ENCODE measurements around the gene PTX4. TPM values are rescaled to one million over a fixed set of nuclear protein-coding genes. Genes with fewer than 3 reads are reported as not detected.

PTX4 gene
- total RNA-seq, 1 donor from 2014 or later = not detected

DNA sequence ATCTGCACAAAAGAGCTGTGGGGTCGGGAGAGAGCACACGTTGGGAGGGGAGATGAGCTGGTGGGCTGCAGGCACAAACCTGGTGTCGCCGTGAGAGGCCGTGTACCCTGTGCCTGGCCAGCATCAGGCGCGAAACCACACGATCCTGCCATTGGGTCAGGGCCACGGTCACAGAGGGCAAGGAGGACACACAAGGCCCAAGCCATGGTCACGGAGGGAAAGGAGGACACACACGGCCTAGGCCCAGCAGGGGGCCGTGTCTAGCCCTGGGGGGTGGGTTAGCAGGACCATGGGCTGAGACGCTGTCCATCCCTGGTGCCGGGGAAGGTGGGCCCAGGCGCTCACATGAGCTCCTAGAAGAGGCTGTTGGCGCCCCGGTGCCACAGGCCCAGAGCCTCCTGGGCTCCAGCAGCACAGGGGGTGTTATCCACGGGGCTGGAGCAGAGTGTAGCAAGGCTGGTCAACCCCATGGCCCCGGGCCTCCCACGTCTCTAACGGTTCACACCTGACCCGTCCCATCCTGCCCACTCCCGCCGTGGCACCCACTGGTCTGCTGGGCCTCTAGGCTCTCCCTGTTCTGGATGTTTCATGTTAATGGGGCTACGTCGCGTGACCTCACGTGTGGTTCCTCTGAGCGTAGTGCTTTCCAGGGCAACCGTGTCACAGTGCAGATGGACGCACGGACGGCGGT lies 36.9 kb downstream of the PTX4 start:
- no peak overlapping the region for H3K4me3 Mint-ChIP-seq
- no peak for DNase-seq (ENCODE audit: extremely low spot score, unreplicated experiment)
- TF ChIP-seq, protein P1, sequence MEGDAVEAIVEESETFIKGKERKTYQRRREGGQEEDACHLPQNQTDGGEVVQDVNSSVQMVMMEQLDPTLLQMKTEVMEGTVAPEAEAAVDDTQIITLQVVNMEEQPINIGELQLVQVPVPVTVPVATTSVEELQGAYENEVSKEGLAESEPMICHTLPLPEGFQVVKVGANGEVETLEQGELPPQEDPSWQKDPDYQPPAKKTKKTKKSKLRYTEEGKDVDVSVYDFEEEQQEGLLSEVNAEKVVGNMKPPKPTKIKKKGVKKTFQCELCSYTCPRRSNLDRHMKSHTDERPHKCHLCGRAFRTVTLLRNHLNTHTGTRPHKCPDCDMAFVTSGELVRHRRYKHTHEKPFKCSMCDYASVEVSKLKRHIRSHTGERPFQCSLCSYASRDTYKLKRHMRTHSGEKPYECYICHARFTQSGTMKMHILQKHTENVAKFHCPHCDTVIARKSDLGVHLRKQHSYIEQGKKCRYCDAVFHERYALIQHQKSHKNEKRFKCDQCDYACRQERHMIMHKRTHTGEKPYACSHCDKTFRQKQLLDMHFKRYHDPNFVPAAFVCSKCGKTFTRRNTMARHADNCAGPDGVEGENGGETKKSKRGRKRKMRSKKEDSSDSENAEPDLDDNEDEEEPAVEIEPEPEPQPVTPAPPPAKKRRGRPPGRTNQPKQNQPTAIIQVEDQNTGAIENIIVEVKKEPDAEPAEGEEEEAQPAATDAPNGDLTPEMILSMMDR (conservative IDR thresholded peaks at IDR 0.05) = no peak
- no peaks in the 10 kb centered on the region for H3K4me1 Mint-ChIP-seq (ENCODE audit: unreplicated experiment)
- no peaks in the 10 kb centered on the region for H3K27me3 Mint-ChIP-seq
- no peaks in the 10 kb centered on the region for H3K9me3 Mint-ChIP-seq
- no peaks in the 10 kb centered on the region for H3K36me3 Mint-ChIP-seq
- no peak overlapping the region for H3K27ac Mint-ChIP-seq

DNA sequence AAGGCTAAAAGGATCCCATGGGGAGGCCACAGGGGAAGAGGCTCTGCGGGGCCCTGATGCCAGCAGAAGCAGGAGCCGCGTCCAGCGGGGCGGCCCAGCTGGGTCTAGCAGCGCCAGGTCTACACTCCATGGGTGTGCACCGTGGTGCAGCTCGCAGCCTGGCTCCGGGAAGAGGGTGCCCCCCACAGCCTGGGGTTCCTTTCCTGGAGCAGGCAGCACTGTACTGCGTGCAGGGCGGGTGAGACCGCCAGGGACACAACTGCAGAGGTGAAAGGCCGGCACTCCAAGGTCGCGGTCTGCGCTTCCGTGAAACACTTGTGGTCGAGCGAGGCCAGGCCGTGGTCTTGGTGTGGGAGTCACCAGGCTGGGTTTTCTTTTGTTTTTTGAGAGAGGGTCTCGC lies 37.9 kb downstream of the PTX4 start:
- TF ChIP-seq, protein P1 (conservative IDR thresholded peaks at IDR 0.05) = no peak
- Mint-ChIP-seq H3K27me3 (no peaks in the 10 kb centered on the region), H3K9me3 (no peaks in the 10 kb centered on the region), H3K4me1 (ENCODE audit: unreplicated experiment) (no peaks in the 10 kb centered on the region), H3K27ac (no peak overlapping the region), H3K4me3 (no peak overlapping the region), H3K36me3 (no peaks in the 10 kb centered on the region)
- no peak for DNase-seq (ENCODE audit: extremely low spot score, unreplicated experiment)

DNA sequence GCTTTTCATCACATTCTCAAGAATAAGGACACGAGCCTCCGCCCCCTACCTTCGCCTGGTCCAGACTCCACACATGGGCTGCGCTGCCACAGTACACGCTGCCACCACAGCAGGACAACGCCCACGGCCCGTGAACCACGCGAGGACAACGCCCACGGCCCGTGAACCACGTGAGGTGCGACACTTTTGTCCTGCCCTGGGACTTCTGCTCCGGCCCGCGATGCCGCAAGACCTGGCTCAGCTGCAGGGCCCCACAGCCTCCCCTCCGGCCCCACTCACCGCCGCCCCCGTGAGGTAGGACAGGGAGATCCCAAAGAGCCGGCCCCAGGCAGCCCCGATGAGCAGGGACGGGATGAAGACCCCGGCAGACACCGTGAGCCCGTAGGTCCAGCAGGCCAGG lies 38.5 kb downstream of the PTX4 start:
- Mint-ChIP-seq H3K36me3 (no peaks in the 10 kb centered on the region), H3K4me1 (ENCODE audit: unreplicated experiment) (no peaks in the 10 kb centered on the region), H3K4me3 (no peak overlapping the region), H3K9me3 (no peaks in the 10 kb centered on the region), H3K27ac (no peak overlapping the region), H3K27me3 (no peaks in the 10 kb centered on the region)
- TF ChIP-seq, protein P1 (conservative IDR thresholded peaks at IDR 0.05) = no peak
- DNase-seq (ENCODE audit: extremely low spot score, unreplicated experiment) = no peak

DNA sequence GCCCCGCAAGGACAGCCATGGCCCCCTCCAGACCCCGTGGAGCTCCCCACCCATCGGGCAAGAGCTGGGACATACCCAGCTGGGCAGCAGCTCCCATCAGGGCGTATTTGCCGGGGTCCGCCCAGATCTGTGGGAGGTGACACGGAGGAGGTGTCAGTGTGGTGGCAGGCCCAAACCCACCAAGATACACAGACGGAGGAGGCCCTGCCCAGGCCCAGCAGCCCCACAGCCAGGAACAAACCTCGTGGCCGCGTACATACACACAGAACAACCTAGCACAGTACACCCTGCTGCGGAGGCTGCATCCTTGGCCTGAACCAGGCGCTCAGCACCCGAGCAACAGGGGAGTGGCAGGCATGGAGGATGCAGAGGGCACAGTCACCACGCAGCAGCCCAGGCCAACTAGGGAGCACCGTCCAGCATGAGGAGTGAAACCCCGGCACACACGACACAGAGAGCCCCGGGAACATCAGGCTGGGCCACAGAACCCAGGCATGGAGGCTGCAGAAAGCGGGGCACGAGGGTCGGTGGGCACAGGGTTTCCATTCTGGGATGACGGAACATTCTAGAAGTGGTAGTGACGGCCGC lies 39.4 kb downstream of the PTX4 start:
- no peaks in the 10 kb centered on the region for H3K27me3 Mint-ChIP-seq
- no peaks in the 10 kb centered on the region for H3K36me3 Mint-ChIP-seq
- no peak overlapping the region for H3K27ac Mint-ChIP-seq
- TF ChIP-seq, protein P1 (conservative IDR thresholded peaks at IDR 0.05) = no peak
- no peaks in the 10 kb centered on the region for H3K4me1 Mint-ChIP-seq (ENCODE audit: unreplicated experiment)
- H3K4me3 Mint-ChIP-seq = no peak overlapping the region
- no peak for DNase-seq (ENCODE audit: extremely low spot score, unreplicated experiment)
- H3K9me3 Mint-ChIP-seq = no peaks in the 10 kb centered on the region

DNA sequence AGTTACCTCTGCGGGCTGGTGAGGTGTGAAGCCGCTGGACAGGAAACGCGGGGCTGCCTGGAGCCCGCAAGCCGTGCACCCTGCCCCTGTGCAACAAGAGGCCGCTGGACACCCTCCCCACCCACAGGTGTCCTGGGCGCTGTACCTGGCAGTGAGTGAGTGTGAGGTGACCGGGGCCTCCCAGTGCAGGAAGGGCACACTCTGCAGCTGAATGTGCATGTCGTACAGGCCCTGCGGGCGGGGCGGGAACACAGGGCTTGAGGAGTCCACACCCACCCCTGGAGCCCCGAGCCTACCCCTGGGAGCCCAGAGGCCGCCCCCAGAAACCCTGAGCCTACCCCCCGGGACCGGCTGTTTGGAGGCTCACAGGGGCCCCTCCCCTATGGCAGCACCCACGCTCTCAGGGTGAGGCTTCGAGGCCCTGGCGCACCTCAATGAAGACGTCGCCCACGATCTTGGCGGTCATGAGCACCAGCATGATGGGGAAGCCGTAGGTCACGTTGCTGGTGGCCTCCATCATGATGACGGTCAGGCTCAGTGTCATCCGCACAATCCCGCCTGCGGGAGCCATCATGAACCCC lies 40.1 kb downstream of the PTX4 start:
- Mint-ChIP-seq H3K4me1 (ENCODE audit: unreplicated experiment) (no peaks in the 10 kb centered on the region), H3K27ac (no peak overlapping the region), H3K4me3 (no peak overlapping the region), H3K9me3 (no peaks in the 10 kb centered on the region), H3K27me3 (no peaks in the 10 kb centered on the region), H3K36me3 (no peaks in the 10 kb centered on the region)
- TF ChIP-seq, protein P1 (conservative IDR thresholded peaks at IDR 0.05) = no peak
- no peak for DNase-seq (ENCODE audit: extremely low spot score, unreplicated experiment)
